ENCODE data around the gene SRSF2. TPM values are rescaled to one million over a fixed set of nuclear protein-coding genes. Genes with fewer than 3 reads are reported as not detected.
"Not testable (repeated sequence)": the region's sequence is repeated elsewhere in the genome, so short reads cannot be mapped to it uniquely, and the experiment has no call there.

SRSF2 gene
- total RNA-seq, 1 donor from 2014 or later = 146 TPM

DNA sequence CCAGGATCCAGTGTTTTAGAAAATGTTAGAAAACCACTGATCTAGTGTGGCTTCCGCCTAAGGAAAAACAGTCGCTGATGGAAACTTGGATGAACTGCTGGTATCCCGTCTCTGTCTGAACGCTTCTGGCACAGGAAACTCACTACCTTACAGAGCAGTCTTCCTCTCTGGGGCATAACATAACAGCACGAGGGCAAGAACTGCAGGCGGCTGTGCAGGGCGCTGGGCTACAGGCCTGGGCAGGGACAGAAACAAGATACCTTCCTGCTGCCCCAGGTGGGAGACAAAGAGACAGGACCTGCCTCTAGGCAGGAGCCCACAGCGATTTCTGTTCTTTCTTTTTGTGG is 36.9 kb downstream of the SRSF2 start:
- DNase-seq = peak; percentile 55

DNA sequence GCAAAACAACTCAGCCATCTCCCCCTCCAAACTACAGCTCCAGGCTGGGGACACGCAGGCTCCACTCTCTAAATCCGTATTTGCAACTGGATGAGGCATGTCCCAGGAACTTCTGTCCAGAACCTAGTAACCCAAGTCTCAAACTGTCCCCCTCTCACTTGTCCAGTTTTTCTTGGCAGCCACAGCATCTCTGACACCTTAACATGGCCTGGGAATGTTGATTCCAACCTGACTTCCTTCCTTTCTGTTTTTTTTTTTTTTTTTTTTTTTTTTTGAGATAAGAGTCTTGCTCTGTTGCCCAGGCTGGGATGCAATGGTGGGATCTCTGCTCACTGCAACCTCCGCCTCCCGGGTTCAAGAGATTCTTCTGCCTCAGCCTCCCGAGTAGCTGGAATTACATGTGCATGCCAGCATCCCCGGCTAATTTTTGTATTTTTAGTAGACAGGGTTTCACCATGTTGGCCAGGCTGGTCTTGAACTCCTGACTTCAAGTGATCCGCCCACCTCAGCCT is 38.6 kb downstream of the SRSF2 start:
- DNase-seq = not testable (repeated sequence)

DNA sequence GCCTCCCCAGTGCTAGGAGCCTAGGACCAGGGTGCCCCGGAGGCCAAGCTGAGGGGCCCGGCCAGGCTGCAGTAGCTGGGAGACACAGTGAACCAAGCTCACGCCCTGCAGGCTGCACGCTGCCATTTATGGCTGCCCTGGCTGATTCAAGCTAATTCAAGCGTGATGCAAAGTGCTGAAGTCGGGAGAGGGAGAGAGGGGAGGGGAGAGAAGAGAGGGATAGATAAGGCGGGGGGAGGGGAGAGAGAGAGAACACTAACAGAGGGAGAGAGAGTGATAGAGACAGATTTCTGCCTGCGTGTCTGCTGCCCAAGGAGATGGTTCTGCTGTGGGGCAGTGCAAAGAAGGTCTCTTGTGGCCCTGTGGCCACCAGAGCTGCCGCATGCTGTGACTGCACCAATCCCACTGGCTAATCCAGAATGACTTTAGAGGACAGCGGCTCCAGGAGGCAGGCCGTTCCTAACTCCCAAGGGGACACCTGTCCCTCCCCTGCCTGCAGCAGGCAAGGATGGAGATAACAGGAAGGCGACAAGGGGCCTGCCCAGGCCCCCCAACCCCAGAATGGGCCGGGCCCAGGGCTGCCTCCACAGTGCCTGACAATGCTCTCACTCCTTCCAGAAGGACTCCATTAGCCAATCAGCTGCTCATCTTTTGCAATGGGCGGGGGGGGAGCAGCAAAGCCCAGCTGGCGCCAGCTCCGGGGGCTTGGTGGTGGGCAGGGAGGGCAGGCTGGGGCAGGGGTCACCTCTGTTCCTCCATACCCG is 39.2 kb downstream of the SRSF2 start:
- no peak for DNase-seq

DNA sequence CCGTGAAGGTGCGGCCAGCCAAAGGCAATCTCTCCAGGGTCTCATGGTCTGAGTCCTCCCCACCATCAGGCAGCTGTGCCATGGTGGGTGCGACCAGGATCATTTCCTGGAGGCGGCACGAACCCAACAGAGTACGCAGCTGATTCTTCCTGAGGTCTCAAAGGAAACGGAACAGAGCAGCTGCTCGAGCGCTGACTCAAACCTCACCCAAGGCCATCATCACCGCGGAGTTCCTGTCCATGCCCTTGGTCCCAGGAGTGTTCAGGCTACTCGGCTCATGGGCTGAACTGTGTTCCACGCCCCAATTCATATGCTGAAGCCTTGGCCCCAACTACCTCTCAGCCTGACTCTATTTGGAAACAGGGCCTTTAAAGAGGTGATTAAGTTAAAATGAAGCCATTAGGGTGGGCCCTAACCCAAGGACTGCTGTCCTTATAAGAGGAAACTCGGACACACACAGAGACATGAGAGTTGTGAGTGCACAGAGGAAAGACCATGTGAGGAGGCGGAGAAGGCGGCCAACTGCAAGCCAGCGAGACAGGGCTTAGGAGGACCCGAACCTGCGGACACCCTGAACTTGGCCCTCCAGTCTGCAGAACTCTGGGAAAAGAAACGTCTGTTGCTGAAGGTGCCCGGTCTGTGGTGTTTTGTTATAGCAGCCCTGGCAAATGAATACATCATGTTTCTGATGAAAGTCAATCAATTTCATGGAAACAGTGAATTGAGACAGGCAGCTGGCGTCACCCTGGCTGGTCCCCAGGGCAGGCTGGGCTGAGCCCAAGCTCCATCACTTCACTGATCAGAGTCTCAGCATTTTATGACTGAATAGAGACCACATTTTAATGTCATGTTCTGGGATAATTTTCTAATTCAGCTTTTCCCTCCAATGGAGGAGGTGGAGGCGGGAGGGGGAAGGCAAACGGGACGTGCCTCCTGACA is 40.1 kb downstream of the SRSF2 start:
- peak; percentile 95 for DNase-seq

DNA sequence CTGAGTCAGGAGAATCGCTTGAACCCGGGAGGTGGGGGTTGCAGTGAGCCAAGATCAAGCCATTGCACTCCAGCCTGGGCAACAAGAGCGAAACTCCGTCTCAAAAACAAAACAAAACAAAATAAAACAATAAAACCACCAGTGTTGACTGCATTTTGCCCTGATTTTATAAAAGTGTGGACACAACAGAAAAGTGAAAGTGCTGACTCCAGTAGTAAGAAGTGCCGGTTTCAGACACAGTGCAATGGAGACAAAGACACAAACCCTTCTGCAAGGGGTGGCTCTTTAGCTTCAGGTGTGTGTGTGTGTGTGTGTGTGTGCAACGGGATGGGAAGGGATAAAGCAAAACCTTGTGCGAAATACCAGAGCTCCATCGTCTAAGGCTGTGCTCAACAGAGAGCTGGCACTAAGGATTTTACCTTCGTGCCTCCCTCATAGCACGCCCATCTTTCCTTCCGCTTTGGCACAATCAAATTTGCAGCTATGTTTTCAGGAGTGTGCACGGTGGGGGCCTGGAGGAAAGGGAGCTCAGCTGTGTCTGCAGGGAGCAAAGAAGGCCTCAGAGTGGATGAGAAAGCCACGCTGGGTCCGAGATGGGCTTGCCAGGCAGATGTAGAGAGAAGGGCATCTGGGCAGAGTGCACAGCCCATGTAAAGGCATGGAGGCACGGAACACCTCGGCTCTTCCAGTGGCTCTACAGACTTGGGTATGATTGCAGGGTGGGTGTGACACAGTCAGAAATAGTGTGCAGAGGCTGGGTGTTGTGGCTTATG is 41.9 kb downstream of the SRSF2 start:
- DNase-seq = no peak

DNA sequence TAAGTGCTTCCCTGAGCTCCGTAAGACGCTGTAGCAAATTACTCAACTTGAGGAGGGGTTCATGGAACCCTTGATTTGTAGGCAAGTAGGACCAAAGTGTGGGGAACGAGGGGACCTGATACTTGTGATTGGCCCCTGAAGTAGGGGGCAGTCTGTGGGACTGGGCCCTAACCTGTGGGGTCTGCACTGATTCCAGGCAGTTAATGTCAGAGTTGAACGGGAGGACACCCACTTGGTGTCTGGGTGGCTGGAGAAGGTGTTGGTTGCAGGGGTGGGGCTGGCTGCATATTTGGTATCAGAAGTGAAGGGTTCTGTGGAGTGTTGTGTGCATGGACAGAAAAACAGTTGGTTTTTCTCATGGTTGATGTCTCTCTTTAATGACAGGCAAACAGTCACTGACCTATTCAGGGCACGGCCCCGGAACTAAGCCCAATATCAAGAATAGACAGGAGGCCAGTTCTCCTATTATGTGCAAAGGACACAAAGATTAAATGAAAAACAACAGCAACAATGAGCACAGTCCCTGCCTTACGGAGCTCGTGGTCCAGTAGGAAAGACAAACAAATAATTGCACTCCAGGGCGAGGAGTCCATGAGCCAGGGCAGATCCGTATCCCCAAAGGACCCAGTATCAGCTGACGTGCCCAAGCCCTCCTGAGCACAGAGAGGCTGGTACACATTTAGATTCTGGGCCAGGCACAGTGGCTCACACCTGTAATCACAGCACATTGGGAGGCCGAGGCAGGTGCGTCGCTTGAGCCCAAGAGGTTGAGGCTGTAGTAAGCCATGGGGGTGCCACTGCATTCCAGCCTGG is 45.5 kb downstream of the SRSF2 start:
- DNase-seq = no peak

DNA sequence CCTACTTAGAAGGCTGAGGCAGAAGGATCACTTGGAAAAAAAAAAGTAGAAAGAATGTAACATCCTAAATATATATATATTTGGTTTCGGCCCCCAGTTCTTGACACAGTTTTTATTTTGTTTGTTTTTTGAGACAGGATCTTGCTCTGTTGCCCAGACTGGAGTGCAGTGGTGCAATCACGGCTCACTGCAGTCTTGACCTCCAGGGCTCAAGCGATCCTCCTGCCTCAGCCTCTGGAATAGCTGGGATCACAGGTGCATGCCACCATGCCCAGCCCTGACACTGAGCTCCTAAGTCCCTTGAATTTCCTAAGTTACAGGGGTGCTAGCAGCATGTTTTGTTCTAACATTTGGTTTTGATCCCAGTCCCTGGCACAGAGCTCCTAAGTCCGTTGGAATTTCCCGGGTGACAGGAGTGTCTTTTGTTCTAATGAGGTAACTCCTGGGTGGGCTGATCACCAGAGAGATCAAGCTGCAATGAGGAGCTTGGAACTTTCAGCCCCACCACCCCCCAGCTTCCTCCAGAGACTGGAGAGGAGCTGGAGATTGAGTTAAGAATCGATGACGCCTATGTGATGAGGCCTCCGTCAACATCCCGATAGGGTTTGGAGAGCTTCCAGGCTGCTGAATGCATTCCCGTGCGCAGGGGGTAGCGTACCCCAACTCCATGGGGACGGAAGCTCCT is 46.4 kb downstream of the SRSF2 start:
- DNase-seq = no peak

DNA sequence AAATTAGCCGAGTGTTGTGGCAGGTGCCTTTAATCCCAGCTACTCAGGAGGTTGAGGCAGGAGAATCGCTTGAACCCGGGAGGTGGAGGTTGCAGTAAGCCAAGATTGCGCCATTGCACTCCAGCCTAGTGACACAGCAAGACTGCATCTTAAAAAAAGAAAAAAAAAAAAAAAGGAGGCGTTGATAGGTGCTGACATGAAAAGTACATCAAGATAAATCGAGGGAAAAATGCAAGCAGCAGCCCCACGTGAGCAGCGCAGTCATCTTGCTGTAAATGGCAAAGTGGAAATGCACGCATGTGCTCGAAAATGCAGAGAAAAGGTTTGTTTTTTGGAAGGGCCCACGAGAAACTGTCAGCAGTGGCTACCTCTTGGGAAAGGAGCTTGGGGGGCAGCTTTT is 47.3 kb downstream of the SRSF2 start:
- no peak for DNase-seq

DNA sequence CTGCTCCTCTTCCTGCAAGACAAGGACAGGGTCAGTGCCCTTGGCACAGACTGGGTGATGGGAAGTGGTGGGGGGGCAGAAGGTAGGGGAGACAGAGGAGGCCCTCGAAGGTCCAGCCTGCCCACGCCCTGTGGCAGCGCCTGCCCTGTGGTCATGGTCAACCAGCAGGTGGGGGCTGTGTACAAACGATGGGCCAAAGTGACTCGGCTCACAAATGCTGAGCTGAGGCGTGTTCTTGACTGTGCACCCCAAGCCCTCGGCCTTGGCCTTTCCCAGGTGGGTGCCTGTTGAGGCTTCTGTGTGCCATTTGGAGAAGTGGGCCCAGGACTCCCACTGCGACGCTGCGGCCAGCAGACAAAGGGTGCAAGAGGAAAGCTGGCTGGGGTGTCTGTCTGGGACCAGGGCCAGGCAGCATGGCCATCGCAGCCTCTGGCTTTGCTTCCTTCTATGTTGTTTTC is 48.9 kb downstream of the SRSF2 start:
- DNase-seq = peak; percentile 49

DNA sequence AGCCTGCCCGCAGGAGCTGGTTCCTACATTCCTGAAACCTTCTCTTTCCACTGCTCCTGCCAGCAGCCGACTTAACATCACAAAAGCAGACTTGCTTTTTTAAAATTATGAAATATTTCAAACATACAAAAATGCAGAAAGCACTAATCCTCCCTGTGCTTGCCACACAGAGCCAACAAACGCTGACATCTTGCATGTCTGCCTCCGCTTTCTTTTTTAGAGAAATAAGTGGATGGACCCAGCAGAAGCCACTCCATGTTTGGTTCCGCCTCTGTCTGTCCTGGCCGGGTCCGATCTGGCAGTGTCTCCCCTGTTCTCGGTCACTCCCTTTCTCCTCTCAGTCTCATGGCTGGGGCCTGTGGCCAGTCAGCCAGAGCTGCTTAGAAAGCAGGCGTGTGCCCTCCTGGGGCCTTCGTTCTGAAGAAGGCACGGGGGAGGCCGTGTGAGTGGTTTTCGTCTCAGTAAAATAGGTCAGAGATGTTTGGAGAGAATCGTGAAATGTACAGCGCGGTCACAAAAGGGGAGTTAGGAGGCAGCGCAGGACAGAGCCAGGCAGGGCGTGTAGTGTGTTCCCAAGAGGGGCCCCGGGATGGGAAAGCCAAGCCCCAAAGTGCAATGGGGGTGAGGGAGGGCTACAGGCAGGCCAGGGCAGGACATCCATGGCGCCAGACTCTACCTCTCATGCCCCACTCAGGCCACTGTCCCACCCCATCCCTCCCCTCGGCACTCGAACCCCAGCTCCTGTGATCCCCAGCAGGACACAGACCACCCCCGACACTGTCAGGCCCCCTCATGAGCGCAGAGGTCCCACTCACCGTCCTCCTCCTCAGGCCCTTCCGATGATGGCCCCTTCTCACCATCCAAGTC is 49.6 kb downstream of the SRSF2 start:
- DNase-seq = no peak

DNA sequence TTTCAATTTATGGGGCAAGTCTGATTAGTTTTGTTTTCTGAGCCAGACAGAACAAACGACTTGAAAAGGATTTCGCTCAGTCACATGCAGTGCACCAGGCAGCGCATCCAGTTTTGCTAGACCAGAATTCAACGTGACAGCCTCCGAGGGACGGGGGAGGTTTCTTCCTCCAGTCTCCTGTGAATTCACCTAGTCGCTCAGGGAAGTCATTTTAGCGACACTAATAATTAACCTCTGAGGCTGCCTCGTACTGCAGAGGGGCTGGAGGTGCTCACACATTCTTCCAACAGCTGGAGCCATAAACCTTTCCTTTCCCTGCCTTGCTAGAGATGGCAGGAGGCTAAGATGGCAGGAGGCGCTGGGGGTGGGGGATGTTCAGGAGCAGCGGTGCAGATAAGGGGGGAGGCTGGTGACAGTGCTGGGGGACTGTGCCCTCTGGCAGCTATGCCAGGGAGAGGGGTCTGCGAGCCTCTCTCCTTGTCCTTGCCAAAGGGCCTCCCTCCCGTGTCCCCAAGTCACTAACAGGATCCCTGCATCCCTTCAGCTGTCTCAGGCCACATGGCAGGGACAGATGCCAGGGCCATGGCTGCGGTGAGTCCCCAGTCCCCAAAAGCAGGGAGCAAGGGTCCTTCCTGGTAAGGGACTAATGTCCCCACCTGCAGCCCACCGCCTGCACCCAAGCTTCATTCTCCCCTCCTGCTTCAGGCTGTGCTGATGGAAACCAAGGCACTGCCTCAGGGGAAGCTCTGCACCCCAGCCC is 50.4 kb downstream of the SRSF2 start:
- no peak for DNase-seq

DNA sequence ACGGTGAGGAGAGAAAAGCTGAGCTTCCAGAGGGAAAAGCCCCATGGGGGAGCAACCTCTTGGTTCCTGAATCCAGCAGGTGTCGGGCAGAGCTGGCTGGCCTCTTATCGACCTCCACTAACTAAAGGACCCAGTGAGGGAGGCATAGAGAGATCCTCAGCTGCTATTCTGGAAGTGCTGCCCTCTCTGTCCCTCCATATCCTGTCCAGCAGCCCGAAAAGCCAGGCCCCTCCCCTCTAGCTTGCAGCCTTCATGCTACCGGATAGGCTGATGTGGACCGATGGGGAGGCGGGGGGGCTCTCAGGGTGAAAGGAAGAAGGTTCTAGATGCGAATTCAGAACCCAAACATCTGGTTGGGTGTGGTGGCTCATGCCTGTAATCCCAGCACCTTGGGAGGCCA is 51.3 kb downstream of the SRSF2 start:
- DNase-seq = no peak

DNA sequence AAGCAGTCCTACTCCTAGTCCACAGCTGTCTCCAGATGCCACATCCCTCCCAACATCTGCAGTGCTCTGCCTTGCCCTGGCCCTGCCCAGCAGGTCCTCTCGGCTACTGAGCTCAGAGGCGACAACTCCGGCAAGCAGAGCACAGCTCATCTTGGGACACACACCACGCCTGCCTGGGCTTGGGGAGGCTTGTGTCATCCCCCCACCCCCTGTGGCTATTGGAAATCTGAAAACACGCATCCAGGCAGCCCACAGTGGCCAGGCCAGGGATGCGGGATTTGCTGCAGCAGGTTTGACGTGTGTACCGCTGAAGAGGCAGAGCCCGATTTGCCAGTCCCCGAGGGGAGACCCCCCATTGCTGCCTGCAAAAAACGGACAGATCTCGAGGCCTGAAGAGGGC is 51.8 kb downstream of the SRSF2 start:
- no peak for DNase-seq

DNA sequence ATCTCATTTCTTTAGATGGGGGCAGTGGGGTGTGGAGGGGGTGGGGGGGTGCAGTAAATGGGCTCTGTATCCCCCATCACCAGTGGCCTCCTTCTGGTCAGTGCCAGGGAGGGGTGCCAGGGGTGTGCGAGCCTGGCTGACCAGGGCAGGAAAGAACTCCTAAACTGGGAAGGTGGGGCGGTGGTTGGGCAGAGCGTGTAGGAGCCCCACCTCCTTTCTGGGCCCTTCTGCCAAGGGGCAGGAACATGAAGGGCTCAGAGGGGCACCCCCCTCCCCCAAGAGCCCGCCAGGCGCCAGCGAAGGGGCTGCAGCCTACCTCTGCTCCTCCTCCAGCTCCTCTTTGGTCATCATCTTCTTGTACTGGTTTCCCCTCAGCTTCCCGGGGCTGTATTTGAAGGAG is 52.4 kb downstream of the SRSF2 start:
- DNase-seq = no peak

Other genes with a start within 250 kb of the SRSF2 start
- 34.5 and 35.5 TPM in 2 replicates for gene RHBDF2, start 235.9 kb downstream of the SRSF2 start, total RNA-seq
- gene CYGB, start 199.6 kb downstream of the SRSF2 start, total RNA-seq = 1.6 and 4.4 TPM in 2 replicates
- gene PRCD, start 197.3 kb downstream of the SRSF2 start, total RNA-seq = 0.19 and 0.68 TPM in 2 replicates
- gene ST6GALNAC2, start 151.5 kb downstream of the SRSF2 start, total RNA-seq = 0.28 and 0.51 TPM in 2 replicates
- gene ST6GALNAC1, start 93.6 kb downstream of the SRSF2 start, total RNA-seq = not detected in 2 replicates
- 131 and 250 TPM in 2 replicates for gene MXRA7, start 26.4 kb downstream of the SRSF2 start, total RNA-seq
- 20.8 and 23.1 TPM in 2 replicates for gene JMJD6, start 10.7 kb downstream of the SRSF2 start, total RNA-seq
- 23.1 and 31.3 TPM in 2 replicates for gene METTL23, start 10.5 kb downstream of the SRSF2 start, total RNA-seq
- 29.5 and 37.8 TPM in 2 replicates for gene MFSD11, start 788 bp upstream of the SRSF2 start, total RNA-seq
- 0.34 and 0.37 TPM in 2 replicates for gene MGAT5B, start 131.1 kb upstream of the SRSF2 start, total RNA-seq